D721Med (cell line): Measurements from ENCODE around the gene POLR2F.

Source experiments
- DNase-seq: peaks from one replicate; pipeline ENCODE4 v3.0.0; 2011; ENCODE audit warnings: low spot score; ENCODE audit not compliant: insufficient read length
- FAIRE-seq: peaks from 2 replicates; lab custom pipeline; 2011; peaks lifted over from hg19 to GRCh38; lab: Jason Lieb, UNC
- TF ChIP-seq, protein P1 (sequence below): IDR thresholded peaks from 2 replicates; pipeline ENCODE4 v1.5.1; 2012; ENCODE audit warnings: mild to moderate bottlenecking, control low read depth; ENCODE audit not compliant: insufficient read depth; ENCODE audit errors: missing control alignments

Gene POLR2F

DNA sequence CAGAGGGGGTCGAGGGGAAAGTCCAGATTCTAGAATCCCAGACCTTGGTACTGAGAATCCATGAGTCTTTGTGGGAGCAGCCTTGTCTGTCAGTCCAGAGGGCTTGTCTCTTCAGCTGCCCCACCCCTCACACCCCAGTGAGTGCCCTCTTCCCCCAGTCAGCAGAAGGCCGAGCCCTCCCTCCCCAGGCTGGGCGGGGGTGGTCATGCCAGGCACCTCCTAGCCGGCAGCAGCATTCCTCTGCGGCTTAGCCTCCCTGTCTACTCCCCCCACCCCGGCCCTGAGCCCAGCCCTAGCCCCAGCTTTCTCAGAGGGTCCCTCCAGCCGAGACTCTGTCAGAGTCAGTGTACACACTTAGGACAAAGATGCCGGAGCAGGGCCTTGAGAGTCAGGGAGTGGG is 26.3 kb downstream of the POLR2F start:
- TF ChIP-seq, protein P1, sequence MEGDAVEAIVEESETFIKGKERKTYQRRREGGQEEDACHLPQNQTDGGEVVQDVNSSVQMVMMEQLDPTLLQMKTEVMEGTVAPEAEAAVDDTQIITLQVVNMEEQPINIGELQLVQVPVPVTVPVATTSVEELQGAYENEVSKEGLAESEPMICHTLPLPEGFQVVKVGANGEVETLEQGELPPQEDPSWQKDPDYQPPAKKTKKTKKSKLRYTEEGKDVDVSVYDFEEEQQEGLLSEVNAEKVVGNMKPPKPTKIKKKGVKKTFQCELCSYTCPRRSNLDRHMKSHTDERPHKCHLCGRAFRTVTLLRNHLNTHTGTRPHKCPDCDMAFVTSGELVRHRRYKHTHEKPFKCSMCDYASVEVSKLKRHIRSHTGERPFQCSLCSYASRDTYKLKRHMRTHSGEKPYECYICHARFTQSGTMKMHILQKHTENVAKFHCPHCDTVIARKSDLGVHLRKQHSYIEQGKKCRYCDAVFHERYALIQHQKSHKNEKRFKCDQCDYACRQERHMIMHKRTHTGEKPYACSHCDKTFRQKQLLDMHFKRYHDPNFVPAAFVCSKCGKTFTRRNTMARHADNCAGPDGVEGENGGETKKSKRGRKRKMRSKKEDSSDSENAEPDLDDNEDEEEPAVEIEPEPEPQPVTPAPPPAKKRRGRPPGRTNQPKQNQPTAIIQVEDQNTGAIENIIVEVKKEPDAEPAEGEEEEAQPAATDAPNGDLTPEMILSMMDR, result no peak
- DNase-seq (no peak), FAIRE-seq (no peak)

GRCh38 chr22:37981282-37982011 is 27.9 kb downstream of the POLR2F start:
- TF ChIP-seq, protein P1, result no peak
- FAIRE-seq, result no peak
- DNase-seq, result no peak

DNA sequence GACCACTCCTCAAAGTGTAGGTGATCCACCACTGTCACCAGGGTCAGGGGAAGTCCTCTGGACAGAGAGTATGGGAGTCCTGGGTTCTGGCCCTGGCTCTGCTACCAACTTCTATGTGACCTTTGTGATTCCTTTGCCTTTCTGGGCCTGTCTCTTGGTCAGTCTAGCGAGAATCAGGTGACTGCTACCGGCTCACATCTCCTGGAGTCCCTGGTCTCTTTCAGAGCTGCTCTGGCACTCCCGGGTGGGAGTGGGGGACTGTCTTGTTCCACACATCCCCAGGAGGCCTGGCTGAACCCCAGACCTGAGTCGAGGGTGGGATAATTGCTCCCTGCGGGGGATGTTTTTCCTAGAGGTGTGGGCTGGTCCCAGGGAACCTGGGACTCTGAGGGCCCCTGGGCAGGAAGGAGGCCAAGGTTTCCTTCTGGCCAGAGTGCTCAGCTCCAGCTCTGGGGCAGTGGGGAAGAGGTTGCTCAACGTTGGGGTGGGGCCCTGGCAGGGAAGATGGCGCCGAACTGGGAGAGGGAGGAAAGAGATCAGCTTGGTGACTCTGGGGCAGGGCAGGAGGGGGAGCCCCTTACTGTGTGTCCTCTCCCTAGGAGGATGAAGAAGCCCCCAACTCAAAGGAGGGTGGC is 28.8 kb downstream of the POLR2F start:
- TF ChIP-seq, protein P1, result no peak
- FAIRE-seq (no peak), DNase-seq (no peak)

GRCh38 chr22:37982938-37983859 is 29.7 kb downstream of the POLR2F start:
- FAIRE-seq, result no peak

DNA sequence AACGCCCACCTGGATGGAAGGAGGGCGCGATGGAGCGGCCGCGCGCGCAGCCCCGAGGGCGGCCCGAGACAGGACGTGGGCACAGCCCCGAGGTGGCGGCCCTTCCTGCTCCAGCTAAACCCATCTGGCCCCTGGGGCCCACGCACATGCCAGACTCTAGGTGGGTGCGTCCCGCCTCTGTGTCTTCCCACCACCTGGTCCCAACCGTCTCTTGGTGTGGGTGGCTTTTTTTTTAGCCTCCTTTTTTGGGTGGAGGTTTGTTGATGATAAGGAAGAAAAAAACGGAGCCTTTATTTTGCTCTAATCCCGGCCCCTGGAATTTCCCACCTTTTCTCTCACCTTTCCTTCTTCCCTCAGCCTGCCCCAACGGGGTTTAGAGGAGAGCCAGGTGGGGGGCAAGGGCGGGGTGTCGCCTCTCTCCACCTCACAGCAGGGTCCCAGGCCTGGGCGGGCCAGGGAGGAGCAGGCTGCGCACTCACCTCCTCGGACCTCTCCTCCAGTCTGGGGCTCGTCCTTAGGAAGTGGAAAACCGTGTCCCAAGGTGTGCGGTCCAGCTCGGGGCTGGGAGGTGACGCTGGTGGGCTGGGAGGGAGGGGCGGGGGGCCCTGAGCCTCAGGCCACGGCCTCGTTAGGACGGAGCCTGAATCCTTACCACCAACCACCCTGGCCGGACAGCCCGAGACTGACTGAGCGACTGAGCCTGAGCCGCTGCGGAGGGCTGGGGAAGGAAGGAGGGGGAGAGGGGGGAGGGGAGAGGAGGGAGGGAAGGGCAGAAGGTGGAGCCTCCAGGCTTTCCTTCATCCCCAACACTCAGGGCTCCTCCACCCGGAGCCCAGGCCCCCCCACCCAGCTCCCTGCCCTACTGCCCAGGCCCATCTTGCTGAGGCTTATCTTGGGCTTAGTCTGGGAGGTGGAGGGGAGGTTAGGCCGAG is 30.6 kb downstream of the POLR2F start, which contains the start of gene SOX10:
SOX10 (minus strand) TSS at position 696 of the 932 bp plus-strand sequence. CDS start 771 bp downstream, outside the sequence.
- no peak for FAIRE-seq
- TF ChIP-seq, protein P1, result no peak

More at GRCh38 chr22:37982938-37983859, 29.7 kb downstream of the POLR2F start:
- TF ChIP-seq, protein P1, result no peak
- no peak for DNase-seq

GRCh38 chr22:37985050-37985585 is 31.6 kb downstream of the POLR2F start:
- FAIRE-seq (no peak), DNase-seq (no peak)
- TF ChIP-seq, protein P1, result no peak

More for the DNA sequence above, 30.6 kb downstream of the POLR2F start, which contains the start of gene SOX10:
- DNase-seq, result no peak
